Uterus (tissue), 2 donors: ENCODE results near the gene NT5C3A.

ENCODE experiments used
- POLR2A ChIP-seq, 2 donors: fragments of 450-650 bp; IDR thresholded peaks; one replicate each; pipeline ENCODE4 v1.6.1; 2016; ENCODE audit warnings: antibody characterized with exemption in 2 of 2, mild to moderate bottlenecking in 1 of 2, moderate library complexity in 1 of 2
- TF ChIP-seq, protein P1 (sequence below), 4 experiments: fragments of 200-600 bp in 2 of 4; fragments of 450-650 bp in 2 of 4; sonication (generic) in 2 of 4; IDR thresholded peaks; one replicate each; pipeline ENCODE4 v1.5.1; 2016 to 2019; ENCODE audit warnings: antibody characterized with exemption in 4 of 4, mild to moderate bottlenecking in 2 of 4, moderate library complexity in 1 of 4

DNA sequence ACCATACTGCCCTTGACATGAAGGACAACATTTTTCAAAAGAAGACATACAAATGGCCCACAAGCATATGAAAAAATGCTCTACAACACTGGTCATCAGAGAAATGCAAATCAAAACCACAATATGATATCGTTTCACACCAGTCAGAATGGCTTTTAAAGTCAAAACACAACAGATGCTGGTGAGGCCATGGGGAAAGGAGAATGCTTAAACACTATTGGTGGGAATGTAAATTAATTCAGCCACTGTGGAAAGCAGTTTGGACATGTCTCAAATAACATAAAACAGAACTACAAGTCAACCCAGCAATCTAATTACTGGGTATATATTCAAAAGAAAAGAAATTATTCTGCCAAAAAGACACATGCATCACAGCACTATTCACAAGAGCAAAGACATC, 4.2 kb upstream of the NT5C3A start:
- TF ChIP-seq POLR2A (IDR thresholded peaks at IDR 0.05): no peak
- TF ChIP-seq, protein P1, sequence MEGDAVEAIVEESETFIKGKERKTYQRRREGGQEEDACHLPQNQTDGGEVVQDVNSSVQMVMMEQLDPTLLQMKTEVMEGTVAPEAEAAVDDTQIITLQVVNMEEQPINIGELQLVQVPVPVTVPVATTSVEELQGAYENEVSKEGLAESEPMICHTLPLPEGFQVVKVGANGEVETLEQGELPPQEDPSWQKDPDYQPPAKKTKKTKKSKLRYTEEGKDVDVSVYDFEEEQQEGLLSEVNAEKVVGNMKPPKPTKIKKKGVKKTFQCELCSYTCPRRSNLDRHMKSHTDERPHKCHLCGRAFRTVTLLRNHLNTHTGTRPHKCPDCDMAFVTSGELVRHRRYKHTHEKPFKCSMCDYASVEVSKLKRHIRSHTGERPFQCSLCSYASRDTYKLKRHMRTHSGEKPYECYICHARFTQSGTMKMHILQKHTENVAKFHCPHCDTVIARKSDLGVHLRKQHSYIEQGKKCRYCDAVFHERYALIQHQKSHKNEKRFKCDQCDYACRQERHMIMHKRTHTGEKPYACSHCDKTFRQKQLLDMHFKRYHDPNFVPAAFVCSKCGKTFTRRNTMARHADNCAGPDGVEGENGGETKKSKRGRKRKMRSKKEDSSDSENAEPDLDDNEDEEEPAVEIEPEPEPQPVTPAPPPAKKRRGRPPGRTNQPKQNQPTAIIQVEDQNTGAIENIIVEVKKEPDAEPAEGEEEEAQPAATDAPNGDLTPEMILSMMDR (IDR thresholded peaks at IDR 0.05): no peak
